Upper lobe of right lung (tissue), 1 donor: Measurements from ENCODE around the gene ETDC. TPM values are rescaled to one million over a fixed set of nuclear protein-coding genes. Genes with fewer than 3 reads are reported as not detected.
A peak's percentile ranks its signal among the peaks of the same experiment; 100 is the strongest.

Experiments used
- ATAC-seq: fragments of 200-7000 bp; cut with Tn5 transposase; one replicate; pipeline ENCODE4 v1.9.1; 2020; ENCODE audit warnings: mild to moderate bottlenecking, moderate library complexity
- DNase-seq: peaks from one replicate; pipeline ENCODE4 v3.0.0-alpha.2; 2020
- H3K27ac ChIP-seq: fragments of 200-600 bp; one replicate; pipeline ENCODE4 v1.8.0; 2022
- H3K27me3 ChIP-seq: fragments of 200-600 bp; one replicate; pipeline ENCODE4 v1.8.0; 2022; ENCODE audit warnings: mild to moderate bottlenecking
- H3K36me3 ChIP-seq: fragments of 200-600 bp; one replicate; pipeline ENCODE4 v1.8.0; 2022
- H3K4me1 ChIP-seq: fragments of 200-600 bp; one replicate; pipeline ENCODE4 v1.8.0; 2022
- H3K4me3 ChIP-seq: fragments of 200-600 bp; one replicate; pipeline ENCODE4 v1.8.0; 2022; ENCODE audit warnings: mild to moderate bottlenecking
- H3K9me3 ChIP-seq: fragments of 200-600 bp; one replicate; pipeline ENCODE4 v1.8.0; 2022
- intact Hi-C: fragments of 100-400 bp; cut with DNase I; formaldehyde crosslinking; loops from one replicate; pipeline ENCODE4 v1.11.0; 2022
- total RNA-seq: library from RNA; stranded (reverse); fragmentation: NEBNext Ultra II Directional; extraction: Animal tissue kit (Norgen Biotek cat#: 25700); gene quantifications from one replicate; pipeline ENCODE4 v1.2.1, GENCODE V29; 2021
- TF ChIP-seq, protein P1 (sequence below): fragments of 200-600 bp; IDR thresholded peaks from one replicate; pipeline ENCODE4 v1.8.0; 2022; ENCODE audit warnings: antibody characterized with exemption
- donor health status: DM: no; HTN: yes; CAD: no; lungs with severe emphysema.

The ETDC gene
- total RNA-seq, 1 donor from 2014 or later = not detected

DNA sequence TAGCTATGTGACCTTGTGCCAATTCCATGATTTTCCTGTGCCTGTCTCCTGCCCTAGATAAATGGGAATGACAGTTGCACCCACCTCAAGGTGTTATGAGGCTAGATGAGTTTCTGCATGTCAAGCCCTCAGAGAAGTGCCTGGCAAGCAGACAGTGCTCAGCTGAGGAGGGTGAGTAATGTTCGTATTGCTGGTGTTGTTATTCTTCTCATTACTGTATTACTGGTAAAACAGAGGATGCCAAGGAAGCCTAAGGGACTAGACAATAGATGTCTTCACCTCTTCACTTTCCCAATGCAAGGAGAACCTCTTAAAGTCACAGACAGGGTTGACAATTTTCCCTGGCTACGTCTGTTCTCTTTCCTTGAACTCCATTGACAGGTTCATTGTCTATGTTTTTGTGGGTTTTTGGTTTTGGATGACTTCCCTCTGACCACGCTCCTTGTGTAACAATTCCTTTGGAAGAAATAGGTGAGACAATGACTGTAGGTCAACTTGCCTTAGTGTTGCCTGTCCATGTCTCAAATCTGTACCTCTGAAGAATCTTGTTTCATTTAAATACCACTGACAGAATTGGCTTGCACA, 19.2 kb downstream of the ETDC start:
- DNase-seq (no peak), ATAC-seq (no peak)
- Histone ChIP-seq H3K36me3 (no peaks in the 10 kb centered on the region), H3K27me3 (no peaks in the 10 kb centered on the region), H3K4me3 (no peak overlapping the region), H3K9me3 (no peaks in the 10 kb centered on the region), H3K4me1 (no peaks in the 10 kb centered on the region), H3K27ac (no peak overlapping the region)
- TF ChIP-seq, protein P1, sequence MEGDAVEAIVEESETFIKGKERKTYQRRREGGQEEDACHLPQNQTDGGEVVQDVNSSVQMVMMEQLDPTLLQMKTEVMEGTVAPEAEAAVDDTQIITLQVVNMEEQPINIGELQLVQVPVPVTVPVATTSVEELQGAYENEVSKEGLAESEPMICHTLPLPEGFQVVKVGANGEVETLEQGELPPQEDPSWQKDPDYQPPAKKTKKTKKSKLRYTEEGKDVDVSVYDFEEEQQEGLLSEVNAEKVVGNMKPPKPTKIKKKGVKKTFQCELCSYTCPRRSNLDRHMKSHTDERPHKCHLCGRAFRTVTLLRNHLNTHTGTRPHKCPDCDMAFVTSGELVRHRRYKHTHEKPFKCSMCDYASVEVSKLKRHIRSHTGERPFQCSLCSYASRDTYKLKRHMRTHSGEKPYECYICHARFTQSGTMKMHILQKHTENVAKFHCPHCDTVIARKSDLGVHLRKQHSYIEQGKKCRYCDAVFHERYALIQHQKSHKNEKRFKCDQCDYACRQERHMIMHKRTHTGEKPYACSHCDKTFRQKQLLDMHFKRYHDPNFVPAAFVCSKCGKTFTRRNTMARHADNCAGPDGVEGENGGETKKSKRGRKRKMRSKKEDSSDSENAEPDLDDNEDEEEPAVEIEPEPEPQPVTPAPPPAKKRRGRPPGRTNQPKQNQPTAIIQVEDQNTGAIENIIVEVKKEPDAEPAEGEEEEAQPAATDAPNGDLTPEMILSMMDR = no peak
- intact Hi-C loops = no loop called here

DNA sequence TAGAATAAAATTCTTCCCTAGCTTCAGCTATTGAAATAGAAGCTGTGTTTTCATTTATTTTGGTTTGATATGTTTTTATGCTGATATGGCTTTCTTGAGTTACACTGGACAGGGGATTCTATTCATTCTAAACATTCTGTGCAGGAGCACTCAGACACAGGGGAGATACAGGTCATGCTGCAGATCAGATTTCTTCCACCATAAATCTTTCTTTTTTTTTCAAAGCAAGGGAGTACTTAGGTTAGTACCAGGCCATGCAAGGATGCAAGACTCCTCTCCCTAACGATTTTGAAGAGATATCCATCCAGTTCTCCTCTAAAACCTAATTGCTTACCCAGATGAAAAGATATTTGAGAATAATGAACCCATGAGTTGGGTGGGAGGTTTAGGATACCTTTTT, 21.4 kb downstream of the ETDC start:
- Histone ChIP-seq H3K27me3 (no peaks in the 10 kb centered on the region), H3K4me1 (no peaks in the 10 kb centered on the region), H3K27ac (no peak overlapping the region), H3K4me3 (no peak overlapping the region), H3K9me3 (no peaks in the 10 kb centered on the region), H3K36me3 (no peaks in the 10 kb centered on the region)
- ATAC-seq (no peak), DNase-seq (no peak)
- TF ChIP-seq, protein P1 = no peak
- intact Hi-C loops = no loop called here

DNA sequence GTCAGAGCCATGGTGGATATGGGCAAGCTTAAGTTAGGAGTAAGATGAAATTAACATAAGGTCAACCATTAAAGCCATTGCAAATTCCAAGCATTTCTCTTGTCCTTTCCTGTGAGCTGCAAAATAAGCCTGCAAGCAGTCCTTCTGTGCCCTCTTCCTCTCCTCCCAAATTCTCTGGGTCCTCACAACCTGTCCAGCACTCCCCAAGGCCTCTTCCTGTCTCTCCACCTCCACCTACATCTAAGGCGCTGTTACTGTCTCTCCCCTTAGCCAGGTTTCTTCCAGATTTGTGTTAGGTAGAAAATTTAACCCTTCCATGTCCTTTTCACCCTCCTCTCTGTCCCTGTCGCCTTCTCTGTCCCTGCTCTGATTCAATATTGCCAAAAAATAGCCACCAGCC, 22.2 kb downstream of the ETDC start:
- ATAC-seq = no peak
- intact Hi-C loops = no loop called here
- DNase-seq = no peak
- Histone ChIP-seq H3K36me3 (no peaks in the 10 kb centered on the region), H3K27me3 (no peaks in the 10 kb centered on the region), H3K9me3 (no peaks in the 10 kb centered on the region), H3K4me1 (no peaks in the 10 kb centered on the region), H3K4me3 (no peak overlapping the region), H3K27ac (no peak overlapping the region)
- TF ChIP-seq, protein P1 = no peak

DNA sequence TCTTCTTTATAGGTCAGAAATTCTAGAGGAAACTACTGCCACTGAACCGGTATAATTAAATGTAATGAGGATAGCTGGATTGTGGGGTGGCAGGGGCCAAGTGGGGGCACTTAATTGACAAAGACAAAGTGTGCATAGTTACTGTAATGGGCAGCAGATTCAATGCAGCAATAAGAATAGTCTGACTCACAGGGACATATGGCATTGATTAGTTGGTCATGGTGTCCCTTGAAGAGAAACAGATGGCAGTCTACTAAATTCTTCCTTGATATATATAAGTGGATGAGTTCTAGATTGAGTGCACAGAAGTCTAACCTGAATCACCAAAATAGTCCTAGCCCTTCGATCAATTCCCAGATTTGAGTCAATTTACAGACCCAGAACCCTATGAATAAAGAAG, 31.6 kb downstream of the ETDC start:
- intact Hi-C loops = no loop called here
- no peaks in the 10 kb centered on the region for H3K36me3 ChIP-seq
- ATAC-seq (no peak), DNase-seq (no peak)
- H3K9me3 ChIP-seq = no peaks in the 10 kb centered on the region
- H3K27ac ChIP-seq = no peak overlapping the region
- H3K27me3 ChIP-seq = no peaks in the 10 kb centered on the region
- TF ChIP-seq, protein P1 = no peak
- peaks cover 21% of the 10 kb centered on the region for H3K4me1 ChIP-seq
- peak overlapping the region; percentile 73 for H3K4me3 ChIP-seq

DNA sequence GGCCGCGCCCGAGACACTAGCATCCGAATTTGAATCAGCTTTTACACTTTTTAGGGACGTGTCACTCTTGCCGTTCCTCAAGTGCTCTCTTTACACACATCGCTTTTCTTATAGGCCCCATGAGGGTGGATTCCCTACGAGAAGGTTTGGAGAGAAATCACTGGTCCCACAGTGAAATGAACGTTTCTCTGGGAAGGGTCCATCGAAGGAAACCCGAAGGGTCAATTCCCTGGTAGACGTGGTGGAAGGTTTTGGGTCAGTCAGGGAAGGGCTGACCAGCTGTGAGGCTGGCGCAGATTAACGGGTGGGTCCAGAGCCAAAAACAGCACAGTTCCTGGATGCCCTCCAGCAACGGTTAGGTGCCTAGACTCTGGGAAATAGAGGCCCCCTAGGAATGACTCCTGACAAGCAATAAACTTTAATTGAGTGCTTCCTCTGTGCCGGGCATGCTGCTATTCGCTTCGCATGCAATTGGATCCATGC, 35.9 kb downstream of the ETDC start:
- H3K27ac ChIP-seq = peak overlapping the region; percentile 95
- ATAC-seq (no peak), DNase-seq (no peak)
- H3K4me3 ChIP-seq = peak overlapping the region; percentile 73
- TF ChIP-seq, protein P1 = no peak
- H3K27me3 ChIP-seq = no peaks in the 10 kb centered on the region
- intact Hi-C loops = no loop called here
- H3K9me3 ChIP-seq = no peaks in the 10 kb centered on the region
- no peaks in the 10 kb centered on the region for H3K36me3 ChIP-seq
- peaks cover 3% of the 10 kb centered on the region for H3K4me1 ChIP-seq

DNA sequence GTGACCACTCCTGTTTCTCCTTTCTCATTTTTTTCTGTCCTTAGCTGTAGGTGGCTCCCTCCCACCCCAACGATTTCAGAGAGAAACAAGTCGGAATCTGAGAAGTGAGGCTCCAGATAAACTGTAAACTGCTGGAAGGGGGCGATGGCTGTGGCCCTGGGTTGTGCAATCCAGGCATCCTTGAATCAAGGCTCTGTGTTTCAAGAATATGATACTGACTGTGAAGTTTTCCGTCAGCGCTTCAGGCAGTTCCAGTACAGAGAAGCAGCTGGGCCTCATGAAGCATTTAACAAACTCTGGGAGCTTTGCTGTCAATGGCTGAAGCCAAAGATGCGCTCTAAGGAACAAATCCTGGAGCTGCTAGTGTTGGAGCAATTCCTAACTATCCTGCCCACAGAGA, 37.7 kb downstream of the ETDC start:
- no peaks in the 10 kb centered on the region for H3K36me3 ChIP-seq
- no peak for ATAC-seq
- DNase-seq = no peak
- no peaks in the 10 kb centered on the region for H3K9me3 ChIP-seq
- peaks cover 1% of the 10 kb centered on the region for H3K4me1 ChIP-seq
- H3K27me3 ChIP-seq = no peaks in the 10 kb centered on the region
- no peak overlapping the region for H3K4me3 ChIP-seq
- no peak overlapping the region for H3K27ac ChIP-seq
- TF ChIP-seq, protein P1 = no peak
- intact Hi-C loops = no loop called here
